ENCODE measurements around the gene EPB41L4B. TPM values are rescaled to one million over a fixed set of nuclear protein-coding genes. Genes with fewer than 3 reads are reported as not detected.

The EPB41L4B gene
- total RNA-seq, 1 experiment from 2014 or later, result 20.2 TPM

- H3K9me3 Mint-ChIP-seq (ENCODE audit: unreplicated experiment), result no peaks in the 10 kb centered on the region
- POLR2A ChIA-PET, result no interaction called here
- no peak overlapping the region for H3K27ac Mint-ChIP-seq (ENCODE audit: low read depth, unreplicated experiment)
- H3K27me3 Mint-ChIP-seq (ENCODE audit: insufficient read depth, unreplicated experiment), result no peaks in the 10 kb centered on the region
- TF ChIP-seq CTCF (IDR thresholded peaks at IDR 0.05; ENCODE audit: unreplicated experiment), result no peak
- CTCF ChIA-PET, result interaction anchor here (0.8 kb wide), 1 partner anchor 178 kb away, joined by 3 read pairs; no protein-coding TSS in a partner anchor
- no peak overlapping the region for H3K4me3 Mint-ChIP-seq (ENCODE audit: unreplicated experiment)
- intact Hi-C loops (cut with micrococcal nuclease), result no loop called here
- H3K36me3 Mint-ChIP-seq (ENCODE audit: insufficient read depth, unreplicated experiment), result no peaks in the 10 kb centered on the region
- DNase-seq (ENCODE audit: unreplicated experiment), result no peak
- peaks cover under 1% of the 10 kb centered on the region for H3K4me1 Mint-ChIP-seq (ENCODE audit: insufficient read depth, unreplicated experiment)
- no TSS peak for BruUV-seq (replicated peaks)
Observed at GRCh38 chr9:109149089-109149488, 171.8 kb downstream of the EPB41L4B start.

DNA sequence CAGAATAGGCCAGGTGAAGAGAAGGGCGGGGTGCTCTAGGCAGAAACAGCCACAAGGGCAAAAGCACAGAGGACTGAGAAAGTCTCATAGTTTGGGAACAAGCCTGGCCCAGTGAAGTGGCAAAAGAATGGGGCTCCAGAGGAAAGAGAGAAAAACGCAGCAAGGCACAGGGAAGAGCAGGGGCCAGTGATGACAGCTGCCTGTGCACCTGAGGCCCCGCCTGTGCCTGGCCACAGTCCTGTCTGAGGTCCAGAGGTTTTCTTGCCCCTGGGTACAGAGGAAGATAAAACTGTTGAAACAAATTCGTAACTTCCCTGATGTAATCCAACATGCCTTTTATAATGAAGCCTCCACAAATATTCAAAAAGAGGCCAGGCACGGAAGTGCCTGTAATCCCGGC lies 175.8 kb downstream of the EPB41L4B start:
- TF ChIP-seq CTCF (IDR thresholded peaks at IDR 0.05; ENCODE audit: unreplicated experiment), result no peak
- intact Hi-C loops (cut with micrococcal nuclease), result no loop called here
- Mint-ChIP-seq H3K9me3 (ENCODE audit: unreplicated experiment) (no peaks in the 10 kb centered on the region), H3K36me3 (ENCODE audit: insufficient read depth, unreplicated experiment) (no peaks in the 10 kb centered on the region), H3K27ac (ENCODE audit: low read depth, unreplicated experiment) (no peak overlapping the region), H3K27me3 (ENCODE audit: insufficient read depth, unreplicated experiment) (no peaks in the 10 kb centered on the region), H3K4me1 (ENCODE audit: insufficient read depth, unreplicated experiment) (peaks cover 5% of the 10 kb centered on the region), H3K4me3 (ENCODE audit: unreplicated experiment) (no peak overlapping the region)
- POLR2A ChIA-PET, result no interaction called here
- CTCF ChIA-PET, result interaction anchor here (0.6 kb wide), 1 partner anchor 20 kb away, joined by 3 read pairs; no protein-coding TSS in a partner anchor
- BruUV-seq (replicated peaks), result no TSS peak
- no peak for DNase-seq (ENCODE audit: unreplicated experiment)

GRCh38 chr9:109143881-109144562 lies 176.8 kb downstream of the EPB41L4B start:
- H3K27me3 Mint-ChIP-seq (ENCODE audit: insufficient read depth, unreplicated experiment), result no peaks in the 10 kb centered on the region
- no TSS peak for BruUV-seq (replicated peaks)
- no peaks in the 10 kb centered on the region for H3K9me3 Mint-ChIP-seq (ENCODE audit: unreplicated experiment)
- peak; percentile 54 for DNase-seq (ENCODE audit: unreplicated experiment)
- H3K4me3 Mint-ChIP-seq (ENCODE audit: unreplicated experiment), result no peak overlapping the region
- TF ChIP-seq CTCF (IDR thresholded peaks at IDR 0.05; ENCODE audit: unreplicated experiment), result no peak
- H3K36me3 Mint-ChIP-seq (ENCODE audit: insufficient read depth, unreplicated experiment), result no peaks in the 10 kb centered on the region
- intact Hi-C loops (cut with micrococcal nuclease), result no loop called here
- CTCF ChIA-PET, result interaction anchor here (0.5 to 1.0 kb wide), 3 partner anchors 39 to 1750 kb away, joined by 3 to 4 read pairs (median 3); no protein-coding TSS in a partner anchor
- POLR2A ChIA-PET, result interaction anchor here (1.0 kb wide), 1 partner anchor 14 kb away, joined by 3 read pairs; no protein-coding TSS in a partner anchor
- no peak overlapping the region for H3K27ac Mint-ChIP-seq (ENCODE audit: low read depth, unreplicated experiment)
- H3K4me1 Mint-ChIP-seq (ENCODE audit: insufficient read depth, unreplicated experiment), result peaks cover 5% of the 10 kb centered on the region

DNA sequence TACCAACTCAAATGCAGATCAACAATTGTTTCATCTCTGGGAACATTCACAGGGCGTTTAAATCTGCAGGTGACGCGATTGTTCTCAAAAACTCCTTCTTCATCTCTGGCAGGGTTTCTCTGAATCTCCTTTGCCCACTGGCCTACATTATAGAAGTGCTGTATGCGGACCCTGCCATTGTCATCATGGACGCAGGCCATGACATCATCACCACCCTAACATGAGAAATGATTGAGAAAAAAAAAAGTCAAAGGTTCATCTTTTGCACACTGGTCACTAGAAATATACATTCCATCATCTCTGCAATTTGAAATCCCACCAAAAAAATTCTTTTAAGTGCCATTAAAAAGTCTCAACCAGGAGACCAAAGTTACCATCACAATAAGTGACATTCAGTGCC lies 179.5 kb downstream of the EPB41L4B start:
- Mint-ChIP-seq H3K27ac (ENCODE audit: low read depth, unreplicated experiment) (no peak overlapping the region), H3K4me1 (ENCODE audit: insufficient read depth, unreplicated experiment) (peaks cover 5% of the 10 kb centered on the region), H3K4me3 (ENCODE audit: unreplicated experiment) (no peak overlapping the region), H3K27me3 (ENCODE audit: insufficient read depth, unreplicated experiment) (no peaks in the 10 kb centered on the region), H3K9me3 (ENCODE audit: unreplicated experiment) (no peaks in the 10 kb centered on the region), H3K36me3 (ENCODE audit: insufficient read depth, unreplicated experiment) (no peaks in the 10 kb centered on the region)
- no peak for TF ChIP-seq CTCF (IDR thresholded peaks at IDR 0.05; ENCODE audit: unreplicated experiment)
- ChIA-PET POLR2A (no interaction called here), CTCF (interaction anchor here (0.6 to 1.0 kb wide), 2 partner anchors 20 to 51 kb away, joined by 3 read pairs; no protein-coding TSS in a partner anchor)
- no peak for DNase-seq (ENCODE audit: unreplicated experiment)
- intact Hi-C loops (cut with micrococcal nuclease), result no loop called here
- BruUV-seq (replicated peaks), result no TSS peak

Data from MCF 10A (cell line).